ENCODE results near the gene PTPRU. TPM values are rescaled to one million over a fixed set of nuclear protein-coding genes. Genes with fewer than 3 reads are reported as not detected.
A peak's percentile ranks its signal among the peaks of the same experiment; 100 is the strongest.

Gene PTPRU
- total RNA-seq, 1 experiment from 2014 or later = 45.5 TPM

- H3K4me1 Mint-ChIP-seq = peaks cover 25 to 36% of the 10 kb centered on the region in 2 experiments
Measured at GRCh38 chr1:29282924-29283803, 46.8 kb downstream of the PTPRU start.

More at GRCh38 chr1:29282924-29283803, 46.8 kb downstream of the PTPRU start:
- no peak overlapping the region for H3K23ac ChIP-seq (ENCODE audit: insufficient read length, low read depth, low read length)
- peak overlapping the region; percentile 53 for H3K4me2 ChIP-seq (ENCODE audit: insufficient read depth, insufficient read length, low read length)
- H4K8ac ChIP-seq (replicated peaks; ENCODE audit: insufficient read length, low read depth, low read length) = no peak overlapping the region
- H4K5ac ChIP-seq (ENCODE audit: insufficient read length, low read depth, low read length) = no peak overlapping the region
- no peak overlapping the region for H2BK12ac ChIP-seq (ENCODE audit: insufficient read length, low read depth, low read length)
- H3T11ph ChIP-seq (ENCODE audit: low read length) = no peak overlapping the region
- WGBS (ENCODE audit: extremely low coverage, insufficient read length, low lambda C conversion rate) = no CpG with 5 or more reads among the region's 16 CpGs
- peak; percentile 99 for DNase-seq
- no peak for TF ChIP-seq CTCF (conservative IDR thresholded peaks at IDR 0.05)
- no peak overlapping the region for H4K91ac ChIP-seq (ENCODE audit: insufficient read length, low read depth, low read length)
- no peak overlapping the region for H2AK5ac ChIP-seq (ENCODE audit: insufficient read length, low read length)
- peak overlapping the region; percentile 0 for H3K18ac ChIP-seq (ENCODE audit: insufficient read length, low read depth, low read length)
- H3K27ac Mint-ChIP-seq = peak overlapping the region; percentile 98 to 100 (median 99)
- H3K79me2 ChIP-seq (ENCODE audit: insufficient read depth, low read length) = no peaks in the 10 kb centered on the region
- no peaks in the 10 kb centered on the region for H3K9me3 Mint-ChIP-seq
- H3K14ac ChIP-seq (ENCODE audit: insufficient read depth, low read length) = no peak overlapping the region
- H3K4me1 ChIP-seq (ENCODE audit: insufficient read depth, low read length) = no peaks in the 10 kb centered on the region; the same call in 1 of the 2 replicates
- H3K23me2 ChIP-seq (ENCODE audit: insufficient read length, low read depth, low read length, poor library complexity, severe bottlenecking) = peaks cover 2% of the 10 kb centered on the region
- H3K36me3 Mint-ChIP-seq (ENCODE audit: insufficient read depth in 1 of 3, low read depth in 3 of 3) = peaks cover 2 to 27% (median 12%) of the 10 kb centered on the region in 3 experiments; a peak in 5 of 7 replicates
- no peaks in the 10 kb centered on the region for H3K9me3 ChIP-seq (ENCODE audit: control insufficient read depth, low read depth, low read length)
- no peaks in the 10 kb centered on the region for H3K79me1 ChIP-seq (ENCODE audit: insufficient read depth, low read depth, low read length, poor library complexity, severe bottlenecking)
- H2BK20ac ChIP-seq (ENCODE audit: low read depth, low read length, poor library complexity, severe bottlenecking) = no peak overlapping the region
- peak overlapping the region; percentile 65 to 86 for H3K4me3 Mint-ChIP-seq
- no peak overlapping the region for H2BK15ac ChIP-seq (ENCODE audit: low read depth, low read length)
- H2BK5ac ChIP-seq (ENCODE audit: insufficient read length, low read length) = no peak overlapping the region
- no peaks in the 10 kb centered on the region for H3K27me3 ChIP-seq (ENCODE audit: insufficient read depth, low read length)
- H4K20me1 ChIP-seq (ENCODE audit: control insufficient read depth, insufficient read depth, insufficient read length) = no peaks in the 10 kb centered on the region
- H3K4ac ChIP-seq (ENCODE audit: low read depth, low read length) = no peak overlapping the region
- H2AFZ ChIP-seq (ENCODE audit: low read length) = no peak overlapping the region
- H3K56ac ChIP-seq (ENCODE audit: insufficient read length, low read depth, low read length) = no peak overlapping the region
- no peak overlapping the region for H2BK120ac ChIP-seq (ENCODE audit: low read depth, low read length, poor library complexity, severe bottlenecking)
- no peak overlapping the region for H3K27ac ChIP-seq (ENCODE audit: insufficient read length, low read depth, low read length)
- no peaks in the 10 kb centered on the region; the same call in 1 of the 2 replicates for H3K27me3 Mint-ChIP-seq (ENCODE audit: low read depth)
- H3K9ac ChIP-seq (ENCODE audit: extremely low read depth, insufficient read length, low read length) = no peak overlapping the region

All from H9 (cell line).